DND-41 (cell line): ENCODE results near the gene TMEM254.

Experiments used
- ATAC-seq: fragments of 200-7000 bp; cut with Tn5 transposase; 3 replicates; pipeline ENCODE4 v1.9.1; 2021; ENCODE audit warnings: low read depth; ENCODE audit not compliant: insufficient read depth
- DNase-seq: peaks from one replicate; pipeline ENCODE4 v3.0.0-alpha.2; 2020
- H2AFZ ChIP-seq: 2 replicates; pipeline ENCODE4 v1.6.0; 2012; ENCODE audit warnings: low read depth, low read length
- H3K27ac ChIP-seq: 2 replicates; pipeline ENCODE4 v1.5.1; 2012; ENCODE audit warnings: low read length, inconsistent platforms
- H3K27me3 ChIP-seq: fragments of 200-600 bp; sonication (generic); 2 replicates; pipeline ENCODE4 v1.6.0; 2012; ENCODE audit warnings: low read length, mild to moderate bottlenecking, inconsistent platforms; ENCODE audit not compliant: insufficient read depth, poor library complexity
- H3K36me3 ChIP-seq: 2 replicates; pipeline ENCODE4 v1.5.1; 2012; ENCODE audit warnings: low read length, inconsistent platforms; ENCODE audit not compliant: insufficient read depth
- H3K4me1 ChIP-seq: 2 replicates; pipeline ENCODE4 v1.5.1; 2012; ENCODE audit warnings: mild to moderate bottlenecking, low read length; ENCODE audit not compliant: insufficient read depth
- H3K4me2 ChIP-seq: 2 replicates; pipeline ENCODE4 v1.6.0; 2012; ENCODE audit warnings: mild to moderate bottlenecking, moderate library complexity, low read length, inconsistent platforms; ENCODE audit not compliant: insufficient read depth
- H3K4me3 ChIP-seq, 2 experiments: fragments of 200-600 bp in 1 of 2; shearing (Covaris generic) in 1 of 2; 2 replicates each; pipeline ENCODE4 v1.5.1; 2012 to 2016; ENCODE audit warnings: inconsistent platforms in 2 of 2, low read length in 2 of 2, mild to moderate bottlenecking in 2 of 2, low read depth in 1 of 2, moderate library complexity in 1 of 2
- H3K79me2 ChIP-seq: 2 replicates; pipeline ENCODE4 v1.6.0; 2012; ENCODE audit warnings: low read length, inconsistent platforms; ENCODE audit not compliant: insufficient read depth
- H3K9ac ChIP-seq: 2 replicates; pipeline ENCODE4 v1.6.0; 2012; ENCODE audit warnings: low read depth, mild to moderate bottlenecking, inconsistent platforms, low read length, moderate library complexity
- H3K9me3 ChIP-seq: 2 replicates; pipeline ENCODE4 v1.5.1; 2012; ENCODE audit warnings: low read length, moderate library complexity, mild to moderate bottlenecking, inconsistent platforms; ENCODE audit not compliant: insufficient read depth, severe bottlenecking
- H4K20me1 ChIP-seq: 2 replicates; pipeline ENCODE4 v1.6.0; 2012; ENCODE audit warnings: low read length; ENCODE audit not compliant: insufficient read depth
- EZH2 ChIP-seq: IDR thresholded peaks from 3 replicates; pipeline ENCODE4 v1.6.1; 2012; ENCODE audit warnings: borderline replicate concordance, low read depth, mild to moderate bottlenecking, moderate library complexity, low read length, inconsistent platforms; ENCODE audit not compliant: severe bottlenecking
- TF ChIP-seq, protein P1 (sequence below): IDR thresholded peaks from 2 replicates; pipeline ENCODE4 v1.5.1; 2012; ENCODE audit warnings: borderline replicate concordance, low read length, moderate library complexity, mild to moderate bottlenecking; ENCODE audit not compliant: poor library complexity, severe bottlenecking; ENCODE audit errors: extremely low read depth

Gene TMEM254

DNA sequence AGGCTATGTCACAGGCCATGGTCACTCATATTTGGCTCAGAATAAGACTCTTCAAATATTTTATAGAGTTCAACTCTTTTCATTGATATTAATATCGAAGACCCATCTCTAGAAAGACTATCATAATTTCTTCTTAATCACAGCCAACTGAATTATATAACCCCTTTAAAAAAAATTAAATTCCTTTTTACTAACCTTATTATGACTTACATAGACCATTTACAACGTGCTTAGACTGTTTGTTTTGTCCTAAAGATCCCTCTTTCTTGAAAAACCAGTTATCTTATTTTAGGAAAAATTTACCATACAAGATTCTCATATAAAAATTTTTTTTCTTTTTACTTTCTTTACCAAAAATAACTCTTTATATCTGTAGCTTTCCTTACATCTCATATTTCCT lies 10.2 kb upstream of the TMEM254 start:
- Histone ChIP-seq H3K27ac (no peak overlapping the region), H2AFZ (no peak overlapping the region), H4K20me1 (no peaks in the 10 kb centered on the region), H3K79me2 (no peaks in the 10 kb centered on the region), H3K36me3 (no peaks in the 10 kb centered on the region), H3K9ac (no peak overlapping the region), H3K4me2 (no peak overlapping the region), H3K4me1 (no peaks in the 10 kb centered on the region), H3K9me3 (no peaks in the 10 kb centered on the region), H3K27me3 (no peaks in the 10 kb centered on the region), H3K4me3 (no peak overlapping the region)
- ATAC-seq (no peak), DNase-seq (no peak)
- TF ChIP-seq, protein P1, sequence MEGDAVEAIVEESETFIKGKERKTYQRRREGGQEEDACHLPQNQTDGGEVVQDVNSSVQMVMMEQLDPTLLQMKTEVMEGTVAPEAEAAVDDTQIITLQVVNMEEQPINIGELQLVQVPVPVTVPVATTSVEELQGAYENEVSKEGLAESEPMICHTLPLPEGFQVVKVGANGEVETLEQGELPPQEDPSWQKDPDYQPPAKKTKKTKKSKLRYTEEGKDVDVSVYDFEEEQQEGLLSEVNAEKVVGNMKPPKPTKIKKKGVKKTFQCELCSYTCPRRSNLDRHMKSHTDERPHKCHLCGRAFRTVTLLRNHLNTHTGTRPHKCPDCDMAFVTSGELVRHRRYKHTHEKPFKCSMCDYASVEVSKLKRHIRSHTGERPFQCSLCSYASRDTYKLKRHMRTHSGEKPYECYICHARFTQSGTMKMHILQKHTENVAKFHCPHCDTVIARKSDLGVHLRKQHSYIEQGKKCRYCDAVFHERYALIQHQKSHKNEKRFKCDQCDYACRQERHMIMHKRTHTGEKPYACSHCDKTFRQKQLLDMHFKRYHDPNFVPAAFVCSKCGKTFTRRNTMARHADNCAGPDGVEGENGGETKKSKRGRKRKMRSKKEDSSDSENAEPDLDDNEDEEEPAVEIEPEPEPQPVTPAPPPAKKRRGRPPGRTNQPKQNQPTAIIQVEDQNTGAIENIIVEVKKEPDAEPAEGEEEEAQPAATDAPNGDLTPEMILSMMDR, result no peak
- TF ChIP-seq EZH2, result no peak

DNA sequence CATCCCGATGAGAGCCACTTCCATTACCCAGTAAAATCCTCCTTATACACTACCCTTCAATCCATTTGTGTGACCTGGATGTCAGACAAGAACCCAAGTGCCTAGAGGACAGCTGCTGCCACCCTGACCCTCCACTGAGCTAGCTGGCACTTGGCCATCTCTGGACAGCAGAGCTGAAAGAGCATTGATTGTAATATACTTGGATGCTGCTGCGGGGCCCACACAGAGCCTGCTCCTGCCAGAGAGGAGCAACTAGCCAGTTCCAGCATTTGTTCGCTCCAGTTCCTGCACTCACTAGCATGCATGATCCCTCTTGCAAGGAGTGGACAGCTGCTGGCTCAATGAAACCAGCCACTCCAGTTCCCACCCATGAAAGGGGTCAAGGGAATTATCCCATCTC lies 8.4 kb upstream of the TMEM254 start:
- no peak overlapping the region for H3K27ac ChIP-seq
- H3K27me3 ChIP-seq, result no peaks in the 10 kb centered on the region
- no peaks in the 10 kb centered on the region for H3K36me3 ChIP-seq
- H2AFZ ChIP-seq, result no peak overlapping the region
- no peaks in the 10 kb centered on the region for H3K4me1 ChIP-seq
- no peak overlapping the region for H3K4me3 ChIP-seq
- no peak for TF ChIP-seq EZH2
- TF ChIP-seq, protein P1, result no peak
- ATAC-seq (no peak), DNase-seq (no peak)
- no peaks in the 10 kb centered on the region for H4K20me1 ChIP-seq
- no peaks in the 10 kb centered on the region for H3K79me2 ChIP-seq
- no peak overlapping the region for H3K9ac ChIP-seq
- no peak overlapping the region for H3K4me2 ChIP-seq
- H3K9me3 ChIP-seq, result no peaks in the 10 kb centered on the region

DNA sequence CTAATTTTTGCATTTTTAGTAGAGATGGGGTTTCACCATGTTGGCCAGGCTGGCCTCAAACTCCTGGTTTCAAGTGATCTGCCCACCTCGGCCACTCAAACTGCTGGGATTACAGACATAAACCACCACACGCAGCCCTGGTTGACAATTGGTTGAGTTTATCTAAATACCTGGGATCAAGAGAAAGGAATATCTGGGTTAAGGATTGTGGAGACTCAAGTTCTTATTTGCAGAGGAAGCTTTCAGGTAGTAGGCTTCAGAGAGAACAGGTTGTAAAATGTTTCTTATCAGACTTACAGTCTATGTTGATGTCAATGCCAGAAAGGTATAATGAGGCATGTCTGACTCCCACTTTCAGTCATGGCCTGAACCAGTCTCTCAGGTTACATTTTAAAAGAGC lies 5.9 kb upstream of the TMEM254 start:
- Histone ChIP-seq H3K9ac (no peak overlapping the region), H3K36me3 (no peaks in the 10 kb centered on the region), H3K79me2 (no peaks in the 10 kb centered on the region), H3K4me2 (no peak overlapping the region), H3K4me3 (no peak overlapping the region), H4K20me1 (no peaks in the 10 kb centered on the region), H3K27me3 (no peaks in the 10 kb centered on the region), H3K9me3 (no peaks in the 10 kb centered on the region), H3K4me1 (0 out of 2 replicates have a peak, but pooled peaks cover under 1% of the 10 kb centered on the region), H3K27ac (no peak overlapping the region), H2AFZ (no peak overlapping the region)
- ATAC-seq, result no peak
- TF ChIP-seq, protein P1, result no peak
- TF ChIP-seq EZH2, result no peak
- no peak for DNase-seq

DNA sequence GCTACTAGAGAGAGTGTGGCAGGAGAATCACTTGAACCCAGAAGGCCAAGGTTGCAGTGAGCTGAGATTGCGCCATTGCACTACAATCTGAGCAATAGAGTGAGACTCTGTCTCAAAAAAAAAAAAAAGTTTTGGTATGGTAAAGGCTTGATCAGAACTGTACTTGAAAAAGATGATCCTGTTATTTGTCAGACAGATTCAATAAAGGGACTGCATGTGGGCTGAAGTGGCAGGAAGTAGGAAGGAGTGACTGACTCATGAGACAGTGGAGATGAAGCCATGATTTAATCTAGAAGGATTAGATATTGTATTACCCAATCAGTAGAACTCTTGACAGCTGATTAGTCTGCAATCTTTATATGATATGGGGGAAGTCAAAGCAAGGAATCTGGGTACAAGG lies 2.7 kb upstream of the TMEM254 start:
- no peak overlapping the region for H3K9ac ChIP-seq
- TF ChIP-seq, protein P1, result no peak
- no peak for TF ChIP-seq EZH2
- H3K4me1 ChIP-seq, result peaks cover 20% of the 10 kb centered on the region
- no peaks in the 10 kb centered on the region; the same call in 1 of the 2 replicates for H3K36me3 ChIP-seq
- H2AFZ ChIP-seq, result no peak overlapping the region
- no peaks in the 10 kb centered on the region for H3K27me3 ChIP-seq
- ATAC-seq, result no peak
- no peaks in the 10 kb centered on the region for H4K20me1 ChIP-seq
- no peak overlapping the region for H3K4me3 ChIP-seq
- no peak for DNase-seq
- H3K27ac ChIP-seq, result no peak overlapping the region
- no peaks in the 10 kb centered on the region; the same call in 1 of the 2 replicates for H3K79me2 ChIP-seq
- H3K4me2 ChIP-seq, result no peak overlapping the region
- H3K9me3 ChIP-seq, result no peaks in the 10 kb centered on the region
